ENCODE measurements around the gene CAVIN2. TPM values are rescaled to one million over a fixed set of nuclear protein-coding genes. Genes with fewer than 3 reads are reported as not detected.

CAVIN2 gene
- total and polyA plus RNA-seq, 2 experiments from 2014 or later: 0.74 to 1.0 TPM

GRCh38 chr2:191857886-191858285, 11.0 kb upstream of the CAVIN2 start:
- no peaks in the 10 kb centered on the region for H3K9me3 ChIP-seq (ENCODE audit: low read depth)
- TF ChIP-seq CTCF (IDR thresholded peaks at IDR 0.05; ENCODE audit: low read depth, low read length): no peak
- H3K4me1 ChIP-seq (ENCODE audit: low read depth): peaks cover 22% of the 10 kb centered on the region
- no peaks in the 10 kb centered on the region for H3K27me3 ChIP-seq
- no peak overlapping the region for H3K27ac ChIP-seq
- no peaks in the 10 kb centered on the region for H3K36me3 ChIP-seq
- H3K4me3 ChIP-seq: no peak overlapping the region
- DNase-seq (ENCODE audit: low read depth in 1 of 2, low spot score in 1 of 2): no peak

GRCh38 chr2:191857259-191857805, 10.4 kb upstream of the CAVIN2 start:
- Histone ChIP-seq H3K4me1 (ENCODE audit: low read depth) (peaks cover 22% of the 10 kb centered on the region), H3K9me3 (ENCODE audit: low read depth) (no peaks in the 10 kb centered on the region), H3K27ac (no peak overlapping the region), H3K27me3 (no peaks in the 10 kb centered on the region), H3K4me3 (no peak overlapping the region), H3K36me3 (no peaks in the 10 kb centered on the region)
- no peak for DNase-seq (ENCODE audit: low read depth in 1 of 2, low spot score in 1 of 2)
- no peak for TF ChIP-seq CTCF (IDR thresholded peaks at IDR 0.05; ENCODE audit: low read depth, low read length)

GRCh38 chr2:191856111-191856876, 9.4 kb upstream of the CAVIN2 start:
- peaks cover 22% of the 10 kb centered on the region for H3K4me1 ChIP-seq (ENCODE audit: low read depth)
- no peaks in the 10 kb centered on the region for H3K9me3 ChIP-seq (ENCODE audit: low read depth)

GRCh38 chr2:191855382-191855781, 8.5 kb upstream of the CAVIN2 start:
- H3K36me3 ChIP-seq: no peaks in the 10 kb centered on the region
- no peak overlapping the region for H3K4me3 ChIP-seq
- no peak for TF ChIP-seq CTCF (IDR thresholded peaks at IDR 0.05; ENCODE audit: low read depth, low read length)
- peaks cover 22% of the 10 kb centered on the region for H3K4me1 ChIP-seq (ENCODE audit: low read depth)
- no peaks in the 10 kb centered on the region for H3K27me3 ChIP-seq
- no peak for DNase-seq (ENCODE audit: low read depth in 1 of 2, low spot score in 1 of 2)
- H3K27ac ChIP-seq: peak overlapping the region; percentile 49
- no peaks in the 10 kb centered on the region for H3K9me3 ChIP-seq (ENCODE audit: low read depth)

More at GRCh38 chr2:191856111-191856876, 9.4 kb upstream of the CAVIN2 start:
- Histone ChIP-seq H3K4me3 (no peak overlapping the region), H3K36me3 (no peaks in the 10 kb centered on the region), H3K27me3 (no peaks in the 10 kb centered on the region), H3K27ac (no peak overlapping the region)
- no peak for TF ChIP-seq CTCF (IDR thresholded peaks at IDR 0.05; ENCODE audit: low read depth, low read length)
- DNase-seq (ENCODE audit: low read depth in 1 of 2, low spot score in 1 of 2): no peak

GRCh38 chr2:191854382-191855372, 7.8 kb upstream of the CAVIN2 start:
- H3K4me3 ChIP-seq: no peak overlapping the region
- no peaks in the 10 kb centered on the region for H3K36me3 ChIP-seq
- H3K27ac ChIP-seq: peak overlapping the region; percentile 49
- no peak for TF ChIP-seq CTCF (IDR thresholded peaks at IDR 0.05; ENCODE audit: low read depth, low read length)
- no peaks in the 10 kb centered on the region for H3K9me3 ChIP-seq (ENCODE audit: low read depth)
- H3K27me3 ChIP-seq: no peaks in the 10 kb centered on the region
- H3K4me1 ChIP-seq (ENCODE audit: low read depth): peaks cover 22% of the 10 kb centered on the region
- peak; percentile 52 to 79 for DNase-seq (ENCODE audit: low read depth in 1 of 2, low spot score in 1 of 2)

Measured in cardiac muscle cell (in vitro differentiated cells and primary cell).